Fibroblast of lung (primary cell): ENCODE results near the gene IQGAP2. TPM values are rescaled to one million over a fixed set of nuclear protein-coding genes. Genes with fewer than 3 reads are reported as not detected.

ENCODE experiments used
- DNase-seq, 2 donors: peaks; one replicate each; pipeline versions ENCODE4 v3.0.0 to v3.0.0-alpha.2; 2010; ENCODE audit warnings: low read depth in 2 of 2
- H2AFZ ChIP-seq: 2 replicates; pipeline ENCODE4 v1.5.1; 2012; ENCODE audit warnings: low read length, control low read depth, inconsistent platforms
- H3K27ac ChIP-seq: 2 replicates; pipeline ENCODE4 v1.5.1; 2011; ENCODE audit warnings: low read length, control low read depth; ENCODE audit not compliant: insufficient read depth
- H3K27me3 ChIP-seq: 2 replicates; pipeline ENCODE4 v1.5.1; 2011; ENCODE audit warnings: mild to moderate bottlenecking, low read length; ENCODE audit not compliant: control insufficient read depth, insufficient read depth
- H3K36me3 ChIP-seq: 2 replicates; pipeline ENCODE4 v1.5.1; 2011; ENCODE audit warnings: low read length; ENCODE audit not compliant: control insufficient read depth, insufficient read depth
- H3K4me1 ChIP-seq: 2 replicates; pipeline ENCODE4 v1.5.1; 2011; ENCODE audit warnings: low read length; ENCODE audit not compliant: control insufficient read depth, insufficient read depth; ENCODE audit errors: extremely low read depth
- H3K4me2 ChIP-seq: 2 replicates; pipeline ENCODE4 v1.5.1; 2011; ENCODE audit warnings: low read length, control low read depth; ENCODE audit not compliant: insufficient read depth; ENCODE audit errors: extremely low read depth
- H3K4me3 ChIP-seq, 4 experiments: fragments of 200-600 bp in 1 of 4; sonication (generic) in 1 of 4; replicated peaks in 1 of 4; 2 replicates each; pipeline ENCODE4 v1.5.1; 2011 to 2016; ENCODE audit warnings: low read length in 4 of 4, low read depth in 3 of 4, mild to moderate bottlenecking in 3 of 4, control low read depth in 2 of 4, inconsistent platforms in 1 of 4, mixed read lengths in 1 of 4; ENCODE audit not compliant: insufficient read depth in 1 of 4; ENCODE audit errors: control extremely low read depth in 1 of 4
- H3K79me2 ChIP-seq: 2 replicates; pipeline ENCODE4 v1.5.1; 2012; ENCODE audit warnings: mild to moderate bottlenecking, low read length, inconsistent platforms; ENCODE audit not compliant: control insufficient read depth, insufficient read depth
- H3K9ac ChIP-seq: 2 replicates; pipeline ENCODE4 v1.5.1; 2011; ENCODE audit warnings: mild to moderate bottlenecking, low read length, control low read depth; ENCODE audit not compliant: insufficient read depth
- H3K9me3 ChIP-seq: 2 replicates; pipeline ENCODE4 v1.5.1; 2012; ENCODE audit warnings: low read depth, low read length; ENCODE audit not compliant: control insufficient read depth, insufficient read depth
- H4K20me1 ChIP-seq: 2 replicates; pipeline ENCODE4 v1.5.1; 2011; ENCODE audit warnings: low read length; ENCODE audit not compliant: control insufficient read depth, insufficient read depth; ENCODE audit errors: extremely low read depth
- EZH2 ChIP-seq: IDR thresholded peaks from 2 replicates; pipeline ENCODE4 v1.5.1; 2012; ENCODE audit warnings: low read length, control low read depth, mild to moderate bottlenecking; ENCODE audit errors: missing control alignments
- polyA plus RNA-seq, 2 donors: library from polyadenylated mRNA; depleted of rRNA in 1 of 2; stranded (reverse) in 1 of 2; unstranded in 1 of 2; fragments of >200 nt; gene quantifications; 2 replicates each; pipeline ENCODE4 v1.2.1, GENCODE V29; 2011 to 2012; ENCODE audit warnings: missing spikeins in 1 of 2
- total RNA-seq: library from RNA; depleted of rRNA; stranded (reverse); fragments of >200 nt; gene quantifications from 2 replicates; pipeline ENCODE4 v1.2.1, GENCODE V29; 2014
- TF ChIP-seq, protein P1 (sequence below), 2 donors: IDR thresholded peaks in 1 of 2; conservative IDR thresholded peaks in 1 of 2; 1 replicate in 1 of 2; 2 replicates in 1 of 2; pipeline ENCODE4 v1.5.1; 2011 to 2012; ENCODE audit warnings: low read length in 2 of 2, control low read depth in 1 of 2, inconsistent platforms in 1 of 2, low read depth in 1 of 2, mild to moderate bottlenecking in 1 of 2

Gene IQGAP2
- total and polyA plus RNA-seq, 2 donors (not counting 1 experiment from before 2014, with no cell fraction given) = 5.1 to 7.9 TPM

DNA sequence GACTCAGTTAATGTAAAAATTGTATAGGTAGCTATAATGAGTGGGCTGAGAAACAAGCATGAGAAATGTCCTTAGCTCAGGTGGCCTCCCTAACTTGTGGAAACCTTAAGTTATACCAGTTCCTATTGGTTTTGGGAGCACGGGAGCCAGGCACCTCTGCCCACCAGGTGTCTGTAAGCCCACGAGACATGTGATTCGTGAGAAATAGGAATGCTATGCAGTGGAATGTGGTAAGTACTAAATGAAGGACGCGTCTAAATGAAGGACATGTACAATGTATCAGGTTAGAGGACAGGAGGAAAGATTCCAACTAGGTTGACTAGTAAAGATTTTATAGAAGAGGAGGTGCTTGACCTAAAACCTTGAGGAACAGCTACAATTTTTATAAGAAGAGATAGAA is 266.2 kb downstream of the IQGAP2 start:
- Histone ChIP-seq H3K27me3 (no peaks in the 10 kb centered on the region), H2AFZ (no peak overlapping the region), H4K20me1 (no peaks in the 10 kb centered on the region), H3K4me1 (no peaks in the 10 kb centered on the region), H3K9ac (no peak overlapping the region), H3K4me2 (no peak overlapping the region), H3K27ac (no peak overlapping the region), H3K9me3 (no peaks in the 10 kb centered on the region), H3K79me2 (no peaks in the 10 kb centered on the region), H3K36me3 (no peaks in the 10 kb centered on the region), H3K4me3 (no peak overlapping the region)
- no peak for DNase-seq
- TF ChIP-seq EZH2 = no peak
- TF ChIP-seq, protein P1, sequence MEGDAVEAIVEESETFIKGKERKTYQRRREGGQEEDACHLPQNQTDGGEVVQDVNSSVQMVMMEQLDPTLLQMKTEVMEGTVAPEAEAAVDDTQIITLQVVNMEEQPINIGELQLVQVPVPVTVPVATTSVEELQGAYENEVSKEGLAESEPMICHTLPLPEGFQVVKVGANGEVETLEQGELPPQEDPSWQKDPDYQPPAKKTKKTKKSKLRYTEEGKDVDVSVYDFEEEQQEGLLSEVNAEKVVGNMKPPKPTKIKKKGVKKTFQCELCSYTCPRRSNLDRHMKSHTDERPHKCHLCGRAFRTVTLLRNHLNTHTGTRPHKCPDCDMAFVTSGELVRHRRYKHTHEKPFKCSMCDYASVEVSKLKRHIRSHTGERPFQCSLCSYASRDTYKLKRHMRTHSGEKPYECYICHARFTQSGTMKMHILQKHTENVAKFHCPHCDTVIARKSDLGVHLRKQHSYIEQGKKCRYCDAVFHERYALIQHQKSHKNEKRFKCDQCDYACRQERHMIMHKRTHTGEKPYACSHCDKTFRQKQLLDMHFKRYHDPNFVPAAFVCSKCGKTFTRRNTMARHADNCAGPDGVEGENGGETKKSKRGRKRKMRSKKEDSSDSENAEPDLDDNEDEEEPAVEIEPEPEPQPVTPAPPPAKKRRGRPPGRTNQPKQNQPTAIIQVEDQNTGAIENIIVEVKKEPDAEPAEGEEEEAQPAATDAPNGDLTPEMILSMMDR (conservative IDR thresholded peaks at IDR 0.05 in 1 of 2, IDR thresholded peaks at IDR 0.05 in 1 of 2; ENCODE audit: low read depth in 1 of 2, low read length in 2 of 2) = no peak

DNA sequence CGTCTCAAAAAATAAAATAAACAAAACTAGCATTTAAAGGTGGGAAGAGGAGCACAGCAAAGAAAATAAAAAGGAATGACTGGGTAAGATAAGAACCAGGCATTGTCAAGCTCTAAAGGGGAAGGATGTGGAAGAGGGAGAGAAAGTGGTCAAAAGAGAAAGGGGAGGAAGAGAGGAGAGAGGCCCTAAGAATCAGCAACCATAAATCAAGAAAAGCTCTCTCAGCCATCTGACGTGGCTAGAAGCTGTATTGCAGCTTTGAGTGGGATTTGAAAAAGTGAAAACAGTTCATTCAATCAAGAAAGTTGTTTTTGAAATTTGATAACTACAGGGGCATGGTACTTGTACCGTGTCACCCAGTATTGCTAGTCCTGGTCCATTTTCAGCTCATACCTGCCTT is 267.4 kb downstream of the IQGAP2 start:
- Histone ChIP-seq H3K4me3 (no peak overlapping the region), H3K27ac (no peak overlapping the region), H3K9me3 (no peaks in the 10 kb centered on the region), H3K27me3 (no peaks in the 10 kb centered on the region), H4K20me1 (no peaks in the 10 kb centered on the region), H3K4me2 (no peak overlapping the region), H3K4me1 (no peaks in the 10 kb centered on the region), H3K9ac (no peak overlapping the region), H3K79me2 (no peaks in the 10 kb centered on the region), H2AFZ (no peak overlapping the region), H3K36me3 (no peaks in the 10 kb centered on the region)
- DNase-seq = no peak
- TF ChIP-seq EZH2 = no peak
- TF ChIP-seq, protein P1 (conservative IDR thresholded peaks at IDR 0.05 in 1 of 2, IDR thresholded peaks at IDR 0.05 in 1 of 2; ENCODE audit: low read depth in 1 of 2, low read length in 2 of 2) = no peak

DNA sequence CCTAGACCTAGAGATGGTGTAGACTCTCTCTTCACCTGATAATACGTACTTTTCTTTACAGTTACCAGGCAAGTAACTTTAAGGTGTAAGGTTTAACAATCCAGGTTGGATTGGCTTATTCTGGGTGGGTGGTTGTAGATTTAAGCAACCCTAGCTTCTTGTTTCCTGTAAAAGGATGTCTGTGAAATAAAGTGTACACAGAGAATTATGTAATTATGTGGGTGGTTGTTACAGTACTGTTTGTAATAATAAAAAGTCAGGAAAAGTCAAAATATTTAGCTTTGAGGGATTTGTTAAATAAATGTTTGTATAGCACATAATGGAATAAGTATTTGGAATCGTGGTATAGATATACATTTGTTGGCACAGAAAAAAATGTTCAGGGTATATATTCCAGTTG is 269.2 kb downstream of the IQGAP2 start:
- no peak overlapping the region for H3K4me3 ChIP-seq
- no peak overlapping the region for H2AFZ ChIP-seq
- no peak overlapping the region for H3K4me2 ChIP-seq
- no peaks in the 10 kb centered on the region for H3K9me3 ChIP-seq
- no peak for TF ChIP-seq EZH2
- TF ChIP-seq, protein P1 (conservative IDR thresholded peaks at IDR 0.05 in 1 of 2, IDR thresholded peaks at IDR 0.05 in 1 of 2; ENCODE audit: low read depth in 1 of 2, low read length in 2 of 2) = no peak
- no peaks in the 10 kb centered on the region for H3K27me3 ChIP-seq
- no peaks in the 10 kb centered on the region for H3K4me1 ChIP-seq
- no peak overlapping the region for H3K9ac ChIP-seq
- H3K27ac ChIP-seq = no peak overlapping the region
- H4K20me1 ChIP-seq = no peaks in the 10 kb centered on the region
- H3K36me3 ChIP-seq = no peaks in the 10 kb centered on the region
- H3K79me2 ChIP-seq = no peaks in the 10 kb centered on the region
- DNase-seq = no peak
